DMS53 treated with DMSO at 0.1 percent for 48 hours (cell line): ENCODE measurements around the gene RAD51.

Source experiments
- DNase-seq: peaks from one replicate; lab custom pipeline; 2025; ENCODE audit not compliant: unreplicated experiment; lab: John Stamatoyannopoulos, UW

Gene RAD51

GRCh38 chr15:40776537-40777141 lies 81.7 kb downstream of the RAD51 start:
- no peak for DNase-seq
